Kidney (tissue), 14 donors: ENCODE data around the gene TMEM242. TPM values are rescaled to one million over a fixed set of nuclear protein-coding genes. Genes with fewer than 3 reads are reported as not detected.

Experiments used
- DNase-seq, 5 donors: peaks; one replicate each; pipeline ENCODE4 v3.0.0-alpha.2; 2013 to 2020
- FAIRE-seq: peaks from 2 replicates; lab custom pipeline; 2012; peaks lifted over from hg19 to GRCh38; lab: Jason Lieb, UNC
- H3K27ac ChIP-seq, 2 donors: one replicate each; pipeline ENCODE4 v1.7.0; 2013; ENCODE audit warnings: low read depth in 2 of 2, low read length in 2 of 2, inconsistent platforms in 1 of 2
- H3K27me3 ChIP-seq: one replicate; pipeline ENCODE4 v1.7.1; 2013; ENCODE audit warnings: low read length, inconsistent platforms; ENCODE audit not compliant: control insufficient read depth, insufficient read depth
- H3K36me3 ChIP-seq, 3 donors: one replicate each; pipeline versions ENCODE4 v1.7.0 to v1.7.1; 2013; ENCODE audit warnings: low read length in 3 of 3, control low read depth in 1 of 3, inconsistent platforms in 1 of 3; ENCODE audit not compliant: insufficient read depth in 3 of 3, control insufficient read depth in 2 of 3
- H3K4me1 ChIP-seq, 3 donors: one replicate each; pipeline versions ENCODE4 v1.7.0 to v1.7.1; 2013; ENCODE audit warnings: low read length in 3 of 3, inconsistent platforms in 1 of 3, low read depth in 1 of 3; ENCODE audit not compliant: control insufficient read depth in 2 of 3, insufficient read depth in 2 of 3
- H3K4me3 ChIP-seq, 3 donors: one replicate each; pipeline versions ENCODE4 v1.7.0 to v1.8.1; 2013; ENCODE audit warnings: low read length in 3 of 3, control low read depth in 1 of 3, inconsistent platforms in 1 of 3
- H3K9ac ChIP-seq, 3 donors: one replicate each; pipeline versions ENCODE4 v1.7.0 to v1.7.1; 2013; ENCODE audit warnings: low read length in 3 of 3, control low read depth in 1 of 3, inconsistent platforms in 1 of 3
- H3K9me3 ChIP-seq, 3 donors: one replicate each; pipeline versions ENCODE4 v1.7.0 to v1.7.1; 2013; ENCODE audit warnings: low read length in 3 of 3, control low read depth in 1 of 3, inconsistent platforms in 1 of 3; ENCODE audit not compliant: control insufficient read depth in 2 of 3, insufficient read depth in 1 of 3
- intact Hi-C: fragments of 100-400 bp; cut with DNase I; formaldehyde crosslinking; loops from one replicate; pipeline ENCODE4 v1.11.1; 2022
- polyA plus RNA-seq: library from polyadenylated mRNA; stranded (reverse); fragments of 350-450 nt; fragmentation: Illumina TruSeq; extraction: RNeasy Lipid Tissue Mini Kit (QIAGEN cat#74804); gene quantifications from one replicate; pipeline ENCODE4 v1.2.3, GENCODE V29; 2014; ENCODE audit warnings: low read depth, low replicate concordance; ENCODE audit not compliant: insufficient read depth
- total RNA-seq: library from RNA; stranded (reverse); fragmentation: NEBNext Ultra II Directional; extraction: Animal tissue kit (Norgen Biotek cat#: 25700); gene quantifications from one replicate; pipeline ENCODE4 v1.2.1, GENCODE V29; 2021
- TF ChIP-seq, protein P1 (sequence below): IDR thresholded peaks from 3 replicates; pipeline ENCODE4 v1.5.1; 2012; ENCODE audit warnings: mild to moderate bottlenecking, moderate library complexity, borderline replicate concordance; ENCODE audit not compliant: insufficient read depth; ENCODE audit errors: extremely low read depth
- donor health status: control.
- donor health status: control.
- donor health status: control.
- donor health status: control.
- donor health status: control.
- donor health status: DM: yes; HTN: yes; CAD: no.
- donor health status: Normal renal cell carcinoma (clear cell type).

The TMEM242 gene
- total and polyA plus RNA-seq, 2 donors from 2014 or later: 14.2 to 14.3 TPM

- H3K27me3 ChIP-seq: no peaks in the 10 kb centered on the region
- peaks cover 0 to 3% (median 0%) of the 10 kb centered on the region in 3 donors for H3K36me3 ChIP-seq
- H3K4me1 ChIP-seq: no peaks in the 10 kb centered on the region
- FAIRE-seq: no peak
- DNase-seq: peak in 1 of 5 donors; percentile 13
- H3K9me3 ChIP-seq: no peaks in the 10 kb centered on the region
- H3K4me3 ChIP-seq: no peak overlapping the region
- no peak overlapping the region for H3K9ac ChIP-seq
- no peak overlapping the region for H3K27ac ChIP-seq
- TF ChIP-seq, protein P1, sequence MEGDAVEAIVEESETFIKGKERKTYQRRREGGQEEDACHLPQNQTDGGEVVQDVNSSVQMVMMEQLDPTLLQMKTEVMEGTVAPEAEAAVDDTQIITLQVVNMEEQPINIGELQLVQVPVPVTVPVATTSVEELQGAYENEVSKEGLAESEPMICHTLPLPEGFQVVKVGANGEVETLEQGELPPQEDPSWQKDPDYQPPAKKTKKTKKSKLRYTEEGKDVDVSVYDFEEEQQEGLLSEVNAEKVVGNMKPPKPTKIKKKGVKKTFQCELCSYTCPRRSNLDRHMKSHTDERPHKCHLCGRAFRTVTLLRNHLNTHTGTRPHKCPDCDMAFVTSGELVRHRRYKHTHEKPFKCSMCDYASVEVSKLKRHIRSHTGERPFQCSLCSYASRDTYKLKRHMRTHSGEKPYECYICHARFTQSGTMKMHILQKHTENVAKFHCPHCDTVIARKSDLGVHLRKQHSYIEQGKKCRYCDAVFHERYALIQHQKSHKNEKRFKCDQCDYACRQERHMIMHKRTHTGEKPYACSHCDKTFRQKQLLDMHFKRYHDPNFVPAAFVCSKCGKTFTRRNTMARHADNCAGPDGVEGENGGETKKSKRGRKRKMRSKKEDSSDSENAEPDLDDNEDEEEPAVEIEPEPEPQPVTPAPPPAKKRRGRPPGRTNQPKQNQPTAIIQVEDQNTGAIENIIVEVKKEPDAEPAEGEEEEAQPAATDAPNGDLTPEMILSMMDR: no peak
- intact Hi-C loops: no loop called here
Measured at GRCh38 chr6:157284738-157285421, 38.4 kb downstream of the TMEM242 start.

- H3K9me3 ChIP-seq: no peaks in the 10 kb centered on the region
- peak in 1 of 5 donors; percentile 16 for DNase-seq
- no peaks in the 10 kb centered on the region for H3K4me1 ChIP-seq
- H3K9ac ChIP-seq: no peak overlapping the region
- H3K27me3 ChIP-seq: no peaks in the 10 kb centered on the region
- no peak overlapping the region for H3K27ac ChIP-seq
- no peak for FAIRE-seq
- H3K36me3 ChIP-seq: no peaks in the 10 kb centered on the region
- intact Hi-C loops: no loop called here
- no peak overlapping the region for H3K4me3 ChIP-seq
- TF ChIP-seq, protein P1: no peak
Measured at GRCh38 chr6:157283900-157284737, 39.2 kb downstream of the TMEM242 start.

DNA sequence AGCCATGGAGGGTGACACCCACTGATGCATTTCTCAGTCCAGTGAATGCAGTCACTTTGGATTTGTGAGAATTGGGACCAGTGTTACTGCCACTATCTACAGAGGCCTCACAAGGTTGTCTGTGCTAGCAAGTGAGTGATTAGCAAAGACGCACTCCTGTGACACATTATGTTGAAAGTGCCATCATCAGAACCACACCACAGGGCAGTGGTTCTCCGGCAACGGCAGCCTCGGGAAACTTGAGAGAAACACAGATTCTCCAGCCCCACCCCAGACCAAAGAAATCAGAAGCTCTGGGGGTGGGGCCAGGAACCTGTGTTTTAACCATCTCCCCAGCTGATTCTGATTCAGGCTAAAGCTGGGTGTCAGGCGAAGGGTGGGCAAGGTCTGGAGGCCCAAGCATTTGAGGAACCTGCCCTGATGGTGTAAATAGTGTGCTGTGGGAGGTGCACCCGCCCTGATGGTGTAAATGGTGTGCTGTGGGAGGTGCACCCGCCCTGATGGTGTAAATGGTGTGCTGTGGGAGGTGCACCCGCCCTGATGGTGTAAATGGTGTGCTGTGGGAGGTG lies 39.9 kb downstream of the TMEM242 start:
- H3K9ac ChIP-seq: no peak overlapping the region
- H3K27me3 ChIP-seq: no peaks in the 10 kb centered on the region
- FAIRE-seq (no peak), DNase-seq (peak in 1 of 5 donors; percentile 28)
- intact Hi-C loops: no loop called here
- no peaks in the 10 kb centered on the region for H3K9me3 ChIP-seq
- no peak overlapping the region for H3K4me3 ChIP-seq
- no peaks in the 10 kb centered on the region for H3K36me3 ChIP-seq
- no peaks in the 10 kb centered on the region for H3K4me1 ChIP-seq
- H3K27ac ChIP-seq: no peak overlapping the region
- TF ChIP-seq, protein P1: no peak
